BE2C (cell line): ENCODE results near the gene GPR132.

Experiments
- DNase-seq: peaks from one replicate; pipeline ENCODE4 v3.0.0-alpha.2; 2020
- H3K27me3 ChIP-seq: fragments of 250-450 bp; sonication (Bioruptor Pico); 2 replicates; pipeline ENCODE4 v1.5.1; 2020; ENCODE audit warnings: mild to moderate bottlenecking
- H3K36me3 ChIP-seq: fragments of 250-450 bp; sonication (Bioruptor Pico); 2 replicates; pipeline ENCODE4 v1.5.1; 2020; ENCODE audit warnings: mild to moderate bottlenecking
- H3K4me1 ChIP-seq: fragments of 250-450 bp; sonication (Bioruptor Pico); 2 replicates; pipeline ENCODE4 v1.5.1; 2020
- H3K4me3 ChIP-seq: 2 replicates; pipeline ENCODE4 v1.5.1; 2011; ENCODE audit warnings: low read depth, low read length
- H3K9me3 ChIP-seq: fragments of 250-450 bp; sonication (Bioruptor Pico); 2 replicates; pipeline ENCODE4 v1.5.1; 2020
- CTCF ChIP-seq: IDR thresholded peaks from 2 replicates; pipeline ENCODE4 v1.5.1; 2012; ENCODE audit warnings: mild to moderate bottlenecking, low read depth, low read length

GPR132 gene

DNA sequence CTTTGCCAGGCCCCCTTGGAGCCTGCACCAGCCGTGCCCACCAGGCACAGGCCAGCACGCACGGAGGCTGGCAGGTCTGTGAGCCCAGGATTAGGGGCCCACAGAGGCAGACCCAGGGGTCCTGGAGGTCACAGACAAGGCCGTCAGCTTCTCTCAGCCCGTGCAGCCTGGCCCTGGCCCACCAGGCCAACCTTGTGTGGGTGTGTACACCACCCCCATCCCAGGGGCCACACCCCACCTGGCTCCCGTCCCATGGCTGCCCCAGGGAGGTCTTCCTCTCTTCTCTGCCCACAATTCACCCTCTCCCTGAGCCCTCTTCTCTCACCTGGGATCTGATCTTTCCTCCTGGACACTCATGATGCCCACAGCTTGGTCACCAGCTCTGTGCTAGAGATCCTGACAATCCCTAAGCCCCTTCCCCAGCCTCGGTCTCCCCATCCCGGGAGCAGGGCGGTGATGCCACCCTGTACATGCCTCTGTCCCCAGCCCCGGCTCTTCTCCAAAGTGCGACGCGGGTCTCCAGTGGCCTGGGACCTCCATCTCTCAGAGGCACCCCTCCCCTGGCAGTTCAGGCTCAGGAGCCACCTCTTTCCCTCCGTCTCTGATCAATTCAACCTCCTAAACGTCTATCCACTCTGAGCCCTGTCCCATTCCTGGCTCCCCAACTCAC lies 31.1 kb upstream of the GPR132 start:
- H3K36me3 ChIP-seq: no peaks in the 10 kb centered on the region
- peaks cover 22% of the 10 kb centered on the region for H3K27me3 ChIP-seq
- no peak for DNase-seq
- no peak overlapping the region for H3K4me3 ChIP-seq
- TF ChIP-seq CTCF: no peak
- H3K4me1 ChIP-seq: no peaks in the 10 kb centered on the region
- H3K9me3 ChIP-seq: no peaks in the 10 kb centered on the region

DNA sequence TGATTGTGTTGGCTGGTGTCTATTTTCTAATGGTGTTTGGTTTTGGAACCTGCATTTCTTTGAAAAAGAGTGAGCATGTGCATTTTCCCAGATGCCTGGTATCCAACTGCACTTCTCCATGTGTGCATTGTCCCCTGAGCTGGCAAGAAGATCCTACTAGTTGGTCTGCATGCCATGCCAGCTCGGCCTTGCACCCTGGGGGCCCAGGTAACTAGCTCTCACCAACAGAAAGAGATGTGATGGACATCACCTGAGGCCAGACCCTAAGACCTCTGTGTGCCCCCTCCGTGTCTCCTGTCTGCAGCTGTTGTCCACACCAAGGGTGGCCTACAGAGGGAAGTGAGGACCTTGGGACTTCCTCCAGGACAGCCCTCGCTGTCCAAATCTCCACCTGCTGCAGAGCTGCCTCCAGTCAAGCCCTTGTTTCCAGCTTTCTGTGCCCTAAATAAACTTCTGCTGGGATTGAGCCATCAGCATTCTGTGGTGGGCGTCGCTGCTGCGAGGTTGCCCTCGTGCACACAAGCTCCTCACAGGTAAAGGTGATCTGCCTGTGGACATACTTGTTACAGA lies 30.1 kb upstream of the GPR132 start:
- Histone ChIP-seq H3K4me3 (no peak overlapping the region), H3K36me3 (no peaks in the 10 kb centered on the region), H3K9me3 (no peaks in the 10 kb centered on the region), H3K27me3 (peaks cover 22% of the 10 kb centered on the region), H3K4me1 (no peaks in the 10 kb centered on the region)
- no peak for TF ChIP-seq CTCF
- no peak for DNase-seq

- Histone ChIP-seq H3K9me3 (no peaks in the 10 kb centered on the region), H3K4me1 (no peaks in the 10 kb centered on the region), H3K27me3 (peaks cover 22% of the 10 kb centered on the region), H3K4me3 (0 out of 2 replicates have a peak overlapping the region, but pooled peaks have one; percentile 33), H3K36me3 (no peaks in the 10 kb centered on the region)
- TF ChIP-seq CTCF: no peak
- no peak for DNase-seq
These were observed 29.1 kb upstream of the GPR132 start for GRCh38 chr14:105094193-105094907.

- H3K36me3 ChIP-seq: no peaks in the 10 kb centered on the region
- no peaks in the 10 kb centered on the region for H3K9me3 ChIP-seq
- peak overlapping the region; percentile 33 for H3K4me3 ChIP-seq
- peak; percentile 72 for DNase-seq
- H3K27me3 ChIP-seq: peaks cover 22% of the 10 kb centered on the region
- no peaks in the 10 kb centered on the region for H3K4me1 ChIP-seq
- TF ChIP-seq CTCF: peak; percentile 52
These were observed 28.4 kb upstream of the GPR132 start for GRCh38 chr14:105093431-105094192.

DNA sequence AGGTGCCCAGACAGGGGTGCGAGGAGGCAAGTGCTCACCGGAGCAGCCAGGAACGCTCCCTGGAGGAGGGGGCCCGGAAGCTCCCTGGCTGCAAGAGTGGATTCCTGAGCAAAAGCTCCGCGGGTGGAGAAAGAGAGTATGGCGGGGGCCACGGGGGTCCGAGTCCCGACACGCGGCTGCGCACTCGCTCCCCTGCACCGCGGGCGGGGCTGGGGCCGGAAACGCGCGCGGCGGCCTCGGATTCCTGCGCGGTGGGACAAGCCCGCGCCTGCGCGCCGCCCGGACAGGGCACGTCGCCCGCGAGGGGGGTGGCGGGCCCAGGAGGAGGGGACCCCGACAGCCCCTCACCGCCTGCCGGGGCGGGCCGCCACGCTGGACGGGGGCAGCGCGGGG lies 27.8 kb upstream of the GPR132 start:
- Histone ChIP-seq H3K4me3 (no peak overlapping the region; the same call in 1 of the 2 replicates), H3K36me3 (no peaks in the 10 kb centered on the region), H3K4me1 (no peaks in the 10 kb centered on the region), H3K27me3 (peaks cover 26% of the 10 kb centered on the region), H3K9me3 (no peaks in the 10 kb centered on the region)
- TF ChIP-seq CTCF: no peak
- no peak for DNase-seq
